NOMO-1 (cell line): Measurements from ENCODE around the gene BOLL.
"Not testable (repeated sequence)": the region's sequence is repeated elsewhere in the genome, so short reads cannot be mapped to it uniquely, and the experiment has no call there.

ENCODE experiments used
- DNase-seq, 2 experiments: peaks; one replicate each; lab custom pipeline; 2025; ENCODE audit not compliant: unreplicated experiment in 2 of 2; lab: John Stamatoyannopoulos, UW

The BOLL gene

GRCh38 chr2:197798187-197798586 lies 13.1 kb upstream of the BOLL start:
- no peak for DNase-seq

GRCh38 chr2:197795277-197795676 lies 10.2 kb upstream of the BOLL start:
- DNase-seq, result no peak

GRCh38 chr2:197793456-197793855 lies 8.3 kb upstream of the BOLL start:
- DNase-seq, result no peak

GRCh38 chr2:197786010-197786877 lies 1.1 kb upstream of the BOLL start:
- DNase-seq, result no peak

- no peak for DNase-seq
Observed at GRCh38 chr2:197782126-197782525, 3.0 kb downstream of the BOLL start.

GRCh38 chr2:197779261-197779660 lies 5.9 kb downstream of the BOLL start:
- no peak for DNase-seq

- peak in 1 of 2 experiments; percentile 28 for DNase-seq
Observed at GRCh38 chr2:197777823-197778407, 7.2 kb downstream of the BOLL start.

- no peak for DNase-seq
Observed at GRCh38 chr2:197760293-197760657, 24.8 kb downstream of the BOLL start.

- DNase-seq, result no peak
Observed at GRCh38 chr2:197759625-197760292, 25.4 kb downstream of the BOLL start.

GRCh38 chr2:197759013-197759412 lies 26.1 kb downstream of the BOLL start:
- DNase-seq, result no peak

- no peak for DNase-seq
Observed at GRCh38 chr2:197740200-197740599, 44.9 kb downstream of the BOLL start.

GRCh38 chr2:197728555-197729544 lies 56.3 kb downstream of the BOLL start:
- not testable (repeated sequence) for DNase-seq

GRCh38 chr2:197727011-197727410 lies 58.1 kb downstream of the BOLL start:
- DNase-seq, result no peak

GRCh38 chr2:197717863-197718262 lies 67.3 kb downstream of the BOLL start:
- DNase-seq, result no peak

GRCh38 chr2:197713271-197713670 lies 71.8 kb downstream of the BOLL start:
- DNase-seq, result no peak

- no peak for DNase-seq
Observed at GRCh38 chr2:197711578-197711977, 73.5 kb downstream of the BOLL start.

GRCh38 chr2:197710424-197711042 lies 74.6 kb downstream of the BOLL start:
- DNase-seq, result peak in 1 of 2 experiments; percentile 22

- DNase-seq, result not testable (repeated sequence)
Observed at GRCh38 chr2:197709140-197709539, 76.0 kb downstream of the BOLL start.

- DNase-seq, result no peak
Observed at GRCh38 chr2:197708331-197708730, 76.8 kb downstream of the BOLL start.
